HG03175 (cell line): ENCODE results near the gene DNAJC5.
"Not testable (repeated sequence)": the region's sequence is repeated elsewhere in the genome, so short reads cannot be mapped to it uniquely, and the experiment has no call there.

ENCODE experiments used
- ATAC-seq: cut with Tn5 transposase; IDR thresholded peaks from one replicate; pipeline ENCODE4 v1.9.1; 2021; ENCODE audit warnings: mild to moderate bottlenecking, moderate library complexity; ENCODE audit not compliant: unreplicated experiment

The DNAJC5 gene

DNA sequence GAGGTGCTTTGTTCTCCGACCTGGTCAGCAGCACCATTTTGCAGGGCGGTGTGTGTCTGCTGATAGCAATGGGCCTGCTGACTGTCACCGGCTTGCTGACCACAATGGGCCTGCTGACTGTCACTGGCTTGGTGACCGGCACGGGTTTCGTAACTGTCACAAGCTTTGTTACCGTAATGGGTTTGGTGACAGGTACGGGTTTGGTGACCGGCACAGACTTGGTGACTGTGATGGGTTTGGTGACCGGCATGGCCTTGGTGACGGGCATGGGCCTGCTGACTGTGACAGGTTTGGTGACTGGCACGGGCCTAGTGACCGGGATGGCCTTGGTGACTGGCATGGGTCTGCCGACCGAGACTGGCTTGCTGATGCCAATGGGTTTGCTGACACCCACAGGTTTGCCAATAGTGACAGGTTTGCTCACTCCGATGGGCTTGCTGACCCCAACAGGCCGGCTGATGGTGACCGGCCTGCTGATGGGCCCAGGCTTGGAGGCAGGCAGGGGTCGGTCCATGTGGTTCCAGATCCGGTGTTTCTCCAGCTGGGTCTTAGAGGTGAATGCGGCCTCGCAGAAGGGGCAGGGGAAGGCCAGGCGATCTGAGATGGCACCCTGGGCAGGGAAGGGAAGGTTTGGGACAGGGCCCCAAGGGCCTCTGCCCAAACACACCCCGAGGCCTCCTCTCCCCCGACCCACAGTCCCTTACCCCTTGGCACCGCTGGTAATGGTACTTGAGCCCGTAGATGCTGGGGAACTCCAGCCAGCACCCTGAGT, 71.4 kb downstream of the DNAJC5 start:
- ATAC-seq, result no peak

DNA sequence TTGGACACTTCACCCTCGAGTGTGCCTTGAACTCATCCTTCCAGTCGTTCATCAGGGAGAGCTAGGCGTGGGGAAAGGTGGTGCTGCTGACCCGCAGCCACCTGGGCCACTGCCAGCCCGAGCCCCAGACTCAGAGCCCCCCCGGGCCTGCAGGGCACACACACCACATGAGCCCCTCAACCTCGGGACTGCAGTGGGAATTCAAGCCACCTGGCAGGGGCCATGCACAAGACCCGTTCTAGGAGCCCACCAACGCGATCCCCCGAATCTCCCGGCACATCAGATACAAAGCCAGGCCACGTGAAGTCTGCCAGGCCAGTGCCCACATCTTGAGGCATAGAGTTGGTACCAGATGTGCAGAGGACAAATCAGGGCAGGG, 72.0 kb downstream of the DNAJC5 start:
- no peak for ATAC-seq

DNA sequence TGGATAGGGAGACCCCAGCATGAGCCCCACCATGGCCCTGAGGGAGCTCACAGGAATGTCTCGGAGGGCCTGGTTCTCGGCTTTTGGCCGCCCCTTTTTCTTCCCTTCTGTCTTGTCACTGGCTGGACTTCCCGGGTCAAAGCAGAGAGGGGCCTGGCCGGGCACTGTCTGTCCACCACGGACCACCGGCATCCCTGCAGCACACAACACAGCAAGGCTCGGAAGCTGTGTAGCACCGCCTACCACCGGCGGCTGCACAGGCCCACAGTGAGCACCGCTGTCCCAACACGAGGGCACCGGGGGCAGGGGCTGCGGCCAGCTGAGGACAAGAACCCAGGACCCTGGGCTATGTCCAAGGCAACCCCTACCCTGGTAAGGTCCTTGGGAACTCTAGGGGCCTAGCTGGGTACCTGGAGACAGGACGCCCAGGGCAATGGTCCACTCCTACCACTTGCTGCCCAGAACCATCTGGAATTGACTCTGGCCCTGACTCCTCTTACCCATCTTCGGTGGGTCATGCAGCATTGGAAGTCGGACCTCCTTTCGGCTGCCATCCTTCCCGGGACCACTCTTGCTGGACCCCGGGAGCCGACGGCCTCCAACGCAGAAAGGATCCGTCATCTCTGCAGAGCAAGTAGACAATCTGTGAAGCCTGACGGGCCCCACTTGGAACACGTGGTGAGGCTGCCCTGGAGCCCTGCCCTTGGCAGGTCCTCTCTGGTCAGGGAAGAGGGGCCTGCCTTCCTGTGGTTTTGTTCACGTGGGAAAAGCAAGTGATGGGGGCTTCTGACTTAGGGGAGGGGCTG, 72.6 kb downstream of the DNAJC5 start:
- no peak for ATAC-seq

DNA sequence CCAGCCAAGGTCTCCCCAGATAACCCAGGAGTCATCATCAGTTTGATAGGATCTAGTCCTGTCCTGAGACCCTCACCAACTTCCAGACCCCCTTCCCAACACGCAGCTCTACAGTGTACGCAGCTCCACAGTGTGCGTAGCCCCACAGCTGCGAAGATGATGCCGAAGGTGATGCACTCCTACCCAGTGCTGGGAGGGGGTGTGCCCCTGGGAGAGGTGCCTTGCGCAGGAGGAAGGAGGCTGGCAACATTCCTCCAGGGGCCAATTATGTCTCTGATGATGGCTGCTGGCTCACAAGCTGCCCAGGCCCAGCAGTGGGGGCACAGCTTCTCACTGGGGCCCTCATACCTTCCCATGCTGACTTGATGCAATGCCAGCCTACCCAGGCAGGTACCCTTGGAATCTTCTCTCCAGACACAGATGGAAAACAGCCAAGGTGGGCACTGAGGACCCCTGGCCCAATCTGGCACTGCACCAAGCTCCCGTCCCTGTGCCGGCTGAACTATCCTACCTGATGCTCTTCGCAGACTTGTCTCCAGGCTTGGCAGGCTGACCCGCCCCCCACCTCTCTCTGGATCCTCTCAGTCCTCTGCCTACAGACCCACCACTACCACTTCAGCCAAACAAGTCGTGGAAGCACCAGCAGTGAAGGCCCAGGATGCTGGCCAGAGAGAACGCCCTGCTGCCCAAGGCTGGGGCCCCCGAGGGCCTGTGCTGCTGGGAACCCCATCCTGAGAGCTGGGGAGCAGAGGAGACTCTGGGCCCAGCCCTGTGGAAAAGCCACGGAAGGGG, 73.4 kb downstream of the DNAJC5 start:
- ATAC-seq, result no peak

DNA sequence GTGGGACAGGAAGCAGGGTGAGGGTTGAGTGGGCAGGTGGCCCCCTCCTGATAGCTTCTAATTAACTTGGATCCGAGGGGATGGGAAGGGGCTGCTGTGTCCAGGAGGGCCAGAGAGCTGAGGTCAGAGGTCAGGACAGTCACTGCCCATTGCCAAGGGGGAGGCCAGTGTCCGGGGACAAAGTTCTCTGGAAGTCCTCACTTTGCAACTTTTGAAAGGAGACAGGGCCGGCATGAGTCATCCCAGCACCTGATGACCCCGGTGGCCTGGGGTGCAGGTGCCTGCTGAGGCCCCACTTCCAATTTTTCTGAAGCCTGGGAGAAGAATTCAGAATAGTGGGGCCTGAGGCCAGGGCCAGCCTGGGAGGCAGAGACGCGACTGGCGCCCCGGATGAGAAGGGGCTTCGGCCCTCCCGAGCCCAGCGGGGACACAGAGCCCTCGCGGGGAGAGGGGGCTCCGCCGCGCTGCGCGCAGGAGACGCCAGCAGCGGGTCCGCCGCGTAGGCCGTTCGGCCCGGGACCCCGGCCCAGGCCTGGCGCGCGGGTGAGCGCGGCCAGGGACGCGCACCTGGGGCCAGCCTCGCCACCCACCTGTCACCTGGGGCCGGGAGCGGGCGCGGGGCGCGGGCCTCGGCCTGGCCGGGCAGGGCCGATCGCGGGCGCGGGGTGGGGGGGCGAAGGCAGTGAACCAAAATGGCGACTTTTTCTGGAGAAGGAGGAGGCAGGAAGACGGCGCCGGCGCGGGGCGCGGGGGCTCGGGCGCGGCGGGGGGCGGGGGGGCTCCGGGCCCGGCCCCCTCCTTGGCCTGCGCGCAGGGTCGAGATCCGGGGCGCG, 74.2 kb downstream of the DNAJC5 start:
- ATAC-seq, result no peak

DNA sequence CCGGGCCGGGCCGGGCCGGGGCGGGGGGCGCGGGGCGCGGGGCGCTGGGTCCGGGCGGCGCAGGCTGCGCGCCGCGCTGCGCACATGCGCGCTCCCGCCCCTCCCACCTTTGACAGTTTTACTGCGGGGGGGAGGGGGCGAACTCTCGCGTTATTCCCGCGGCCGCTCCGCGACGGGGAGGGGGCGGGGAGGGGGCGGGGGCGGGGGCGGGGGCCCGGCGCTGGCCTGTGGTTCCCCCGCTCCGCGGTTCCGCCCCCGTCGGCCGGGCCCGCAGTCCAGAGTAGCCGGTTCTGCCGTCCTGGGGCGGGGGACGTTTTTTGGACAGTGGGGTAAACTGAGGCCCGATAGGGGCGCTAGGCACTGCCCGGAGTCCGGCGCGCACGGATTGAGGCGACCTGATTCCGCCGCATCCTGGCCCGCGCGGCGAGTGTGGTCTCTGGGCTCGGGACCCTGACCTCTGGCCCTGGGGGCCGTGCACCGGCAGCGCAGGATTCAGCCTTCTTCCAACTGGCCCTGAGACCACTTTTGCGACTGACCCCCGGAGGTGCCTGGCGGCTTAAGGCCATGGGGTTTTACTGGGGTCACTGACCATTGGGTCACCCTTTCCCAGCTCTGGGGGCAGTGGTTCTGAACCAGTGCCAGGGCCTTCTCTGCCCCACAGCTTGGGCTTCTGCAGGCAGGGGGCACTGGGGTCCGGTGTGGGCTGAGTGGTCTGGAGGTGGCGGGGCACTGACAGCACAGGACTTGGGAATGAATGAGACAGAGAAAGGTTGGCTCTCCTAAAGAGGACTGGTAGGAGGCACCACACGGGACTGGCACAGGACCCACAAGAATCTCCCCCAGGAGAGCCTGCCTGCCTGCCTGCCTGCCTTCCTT, 75.2 kb downstream of the DNAJC5 start, which contains the start of gene ZNF512B:
ZNF512B (minus strand) TSS at position 93 of the 876 bp plus-strand sequence. CDS start 1,980 bp downstream, outside the sequence.
- ATAC-seq, result no peak

DNA sequence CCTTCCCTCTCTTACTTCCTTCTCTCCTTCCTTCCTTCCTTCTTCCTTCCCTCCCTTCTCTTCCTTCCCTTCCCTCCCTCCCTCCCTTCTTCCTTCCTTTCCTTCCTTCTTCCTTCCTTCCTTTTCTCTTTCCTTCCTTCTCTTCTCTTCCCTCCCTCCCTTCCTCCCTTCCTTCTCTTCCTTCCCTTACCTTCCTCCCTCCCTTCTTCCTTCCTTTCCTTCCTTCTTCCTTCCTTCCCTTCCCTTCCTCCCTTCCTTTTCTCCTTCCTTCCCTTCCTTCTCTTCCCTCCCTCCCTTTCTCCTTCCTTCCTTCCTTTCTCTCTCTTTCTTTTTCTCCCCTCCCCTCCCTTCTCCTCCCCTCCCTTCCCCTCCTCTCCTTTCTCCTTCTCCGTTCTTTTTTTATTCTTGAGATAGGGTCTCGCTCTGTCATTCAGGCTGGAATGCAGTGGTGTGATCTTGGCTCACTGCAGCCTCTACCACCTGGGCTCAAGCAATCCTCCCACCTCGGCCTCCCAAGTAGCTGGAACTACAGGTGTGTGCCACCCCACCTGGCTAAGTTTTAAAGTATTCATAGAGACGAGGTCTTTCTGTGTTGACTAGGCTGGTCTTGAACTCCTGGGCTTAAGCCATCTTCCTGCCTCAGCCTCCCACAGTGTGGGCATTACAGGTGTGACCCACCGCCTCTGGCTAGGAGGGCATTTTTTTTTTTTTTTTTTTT, 75.9 kb downstream of the DNAJC5 start:
- no peak for ATAC-seq

DNA sequence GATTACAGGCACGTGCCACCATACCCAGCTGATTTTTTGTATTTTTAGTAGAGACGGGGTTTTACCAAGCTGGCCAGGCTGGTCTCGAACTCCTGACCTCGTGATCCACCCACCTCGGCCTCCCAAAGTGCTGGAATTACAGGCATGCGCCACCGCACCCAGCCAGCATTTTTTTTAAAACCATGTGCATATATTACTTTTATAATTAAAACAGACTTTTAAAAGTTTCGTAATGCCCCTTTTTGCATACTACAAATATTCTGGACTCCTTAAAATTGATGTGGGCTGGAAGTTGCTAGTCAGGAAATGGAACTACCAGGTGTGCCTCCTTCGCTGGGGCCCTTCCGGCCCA, 77.0 kb downstream of the DNAJC5 start:
- ATAC-seq, result not testable (repeated sequence)

DNA sequence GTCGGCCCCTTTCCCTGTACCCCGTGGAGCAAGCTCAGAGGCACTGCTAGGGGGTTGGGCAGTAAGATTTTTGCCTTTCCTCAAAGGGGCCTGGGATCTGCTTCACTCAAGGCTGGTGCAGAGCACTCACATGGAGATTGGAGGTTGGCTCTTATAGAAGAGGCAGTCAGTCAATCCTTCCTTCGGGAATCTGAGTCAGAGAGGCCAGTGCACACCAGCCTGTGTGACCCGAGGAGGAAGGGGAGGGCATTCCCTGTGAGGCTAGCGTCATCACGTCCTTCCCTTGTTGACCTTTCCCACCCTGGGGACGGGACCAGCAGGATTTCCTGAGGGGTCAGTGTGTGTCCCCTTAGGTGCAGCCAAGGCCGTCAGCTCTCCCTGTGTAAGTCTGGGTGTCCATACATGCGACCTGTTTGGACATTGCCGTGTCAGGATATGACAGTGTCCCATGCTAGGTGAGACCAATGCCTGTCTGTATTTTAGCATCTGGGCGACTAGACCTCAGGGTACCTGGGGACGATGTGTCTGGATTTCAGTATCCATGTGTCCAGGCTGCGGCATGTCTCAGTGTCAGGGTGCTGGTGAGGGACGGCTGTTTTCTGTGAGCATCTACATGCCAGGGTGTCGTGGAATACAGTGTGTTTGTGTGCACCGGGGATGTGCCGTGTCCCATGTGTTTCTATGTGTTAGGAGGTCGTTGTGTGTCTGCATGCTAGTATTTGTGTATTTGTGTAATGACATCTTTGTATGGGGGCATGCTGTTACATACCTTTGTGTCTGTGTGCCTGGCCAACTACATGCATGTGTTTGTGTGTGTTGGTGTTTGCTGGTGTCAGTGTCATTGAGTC, 77.6 kb downstream of the DNAJC5 start:
- no peak for ATAC-seq

DNA sequence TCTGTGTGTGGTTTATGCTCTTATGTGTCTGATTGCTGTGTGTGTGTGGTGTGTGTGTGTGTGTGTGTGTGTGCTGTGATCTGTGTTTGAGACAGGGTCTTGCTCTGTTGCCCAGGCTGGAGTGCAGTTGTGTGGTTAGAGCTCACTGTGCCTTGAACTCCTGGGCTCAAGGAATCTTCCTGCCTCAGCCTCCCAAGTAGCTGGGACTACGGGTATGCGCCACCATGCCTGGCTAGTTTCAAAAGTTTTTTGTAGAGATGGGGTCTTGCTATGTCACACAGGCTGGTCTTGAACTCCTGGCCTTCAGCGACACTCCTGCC, 78.2 kb downstream of the DNAJC5 start:
- no peak for ATAC-seq

DNA sequence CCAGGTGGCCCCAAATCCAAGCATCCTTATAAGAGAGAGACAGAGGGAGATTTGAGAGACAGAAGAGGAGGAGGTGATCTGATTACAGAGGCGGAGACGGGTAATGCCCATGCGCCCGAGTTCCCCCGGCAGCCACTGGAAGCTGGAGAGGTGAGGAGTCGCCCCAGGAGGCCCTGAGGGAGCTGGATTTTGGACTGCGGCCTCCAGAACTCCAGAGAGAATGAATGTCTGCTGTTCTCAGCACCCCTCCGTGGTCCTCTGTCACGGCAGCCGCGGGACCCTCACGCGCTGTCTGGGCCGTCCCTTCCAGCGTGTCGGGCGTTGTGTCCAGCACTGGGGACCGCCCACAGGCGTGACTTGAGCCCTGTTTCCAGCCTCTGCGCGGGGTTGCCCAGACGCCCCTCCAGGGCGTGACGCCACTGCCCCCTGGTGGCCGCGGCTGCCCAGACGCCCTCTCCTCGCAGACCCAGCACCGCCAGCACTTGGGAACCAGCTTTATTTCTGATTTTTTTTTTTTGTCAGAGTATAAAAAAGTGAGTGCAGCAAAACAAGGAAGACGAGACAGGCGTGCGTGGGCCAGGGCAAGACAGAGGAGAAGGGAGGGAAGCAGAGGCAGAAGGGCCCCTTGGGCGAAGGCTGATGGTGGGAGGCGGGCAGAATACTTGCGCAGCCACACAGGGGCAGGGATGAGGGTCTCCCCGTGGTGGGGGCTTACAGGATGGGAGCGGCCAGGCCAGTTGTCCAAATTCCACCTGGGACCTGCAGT, 78.9 kb downstream of the DNAJC5 start:
- ATAC-seq, result peak; percentile 32

DNA sequence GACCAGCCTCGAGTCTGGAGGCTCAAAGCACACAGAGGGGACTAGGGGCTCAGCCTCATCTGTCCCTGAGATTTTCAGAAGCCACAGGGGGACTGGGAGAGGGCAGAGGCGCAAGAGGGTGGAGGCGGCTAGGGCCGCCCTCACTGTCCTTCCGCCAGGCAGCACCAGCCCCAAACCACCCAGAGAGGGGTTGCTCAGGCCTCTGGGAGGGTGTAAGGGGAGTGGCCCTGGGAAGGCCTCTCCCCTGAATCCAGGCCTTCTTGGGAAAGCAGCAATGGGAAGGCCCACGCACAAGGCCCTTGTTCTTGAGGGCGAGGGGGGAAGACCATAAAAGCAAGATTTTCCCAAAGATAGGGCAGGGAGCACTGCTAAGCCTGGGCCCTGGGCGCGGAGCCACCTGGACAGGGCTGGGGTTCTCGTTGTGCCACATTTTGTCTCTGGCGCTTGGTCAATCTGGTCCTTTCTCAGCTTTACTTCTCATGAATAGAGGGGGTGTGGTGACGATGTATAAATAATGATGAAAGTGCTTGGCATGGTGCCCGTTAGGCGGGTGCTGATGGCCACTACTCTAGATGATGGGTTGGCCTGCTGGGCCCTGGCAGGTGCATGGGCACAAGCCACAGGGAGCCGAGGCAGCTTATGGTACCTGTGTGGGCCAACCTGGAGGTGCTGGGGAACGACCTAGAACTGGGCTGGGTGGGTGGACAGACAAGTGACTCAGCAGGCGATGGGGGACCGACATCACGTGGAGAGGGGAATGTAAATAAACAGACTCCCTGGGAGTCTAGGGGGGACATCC, 79.7 kb downstream of the DNAJC5 start:
- no peak for ATAC-seq

DNA sequence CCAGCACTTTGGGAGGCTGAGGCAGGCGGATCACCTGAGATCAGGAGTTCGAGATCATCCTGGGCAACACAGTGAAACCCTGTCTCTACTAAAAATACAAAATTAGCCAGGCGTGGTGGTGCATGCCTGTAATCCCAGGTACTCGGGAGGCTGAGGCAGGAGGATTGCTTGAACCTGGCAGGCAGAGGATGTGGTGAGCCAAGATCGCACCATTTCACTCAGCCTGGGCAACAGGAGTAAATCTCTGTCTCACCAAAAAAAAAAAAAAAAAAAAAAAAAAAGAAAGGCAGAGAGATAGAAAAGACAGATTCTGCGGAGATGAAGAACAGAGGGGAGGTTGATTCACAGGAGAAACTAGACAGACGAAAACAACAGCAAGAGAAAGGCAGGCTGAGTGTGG, 81.6 kb downstream of the DNAJC5 start:
- ATAC-seq, result not testable (repeated sequence)

DNA sequence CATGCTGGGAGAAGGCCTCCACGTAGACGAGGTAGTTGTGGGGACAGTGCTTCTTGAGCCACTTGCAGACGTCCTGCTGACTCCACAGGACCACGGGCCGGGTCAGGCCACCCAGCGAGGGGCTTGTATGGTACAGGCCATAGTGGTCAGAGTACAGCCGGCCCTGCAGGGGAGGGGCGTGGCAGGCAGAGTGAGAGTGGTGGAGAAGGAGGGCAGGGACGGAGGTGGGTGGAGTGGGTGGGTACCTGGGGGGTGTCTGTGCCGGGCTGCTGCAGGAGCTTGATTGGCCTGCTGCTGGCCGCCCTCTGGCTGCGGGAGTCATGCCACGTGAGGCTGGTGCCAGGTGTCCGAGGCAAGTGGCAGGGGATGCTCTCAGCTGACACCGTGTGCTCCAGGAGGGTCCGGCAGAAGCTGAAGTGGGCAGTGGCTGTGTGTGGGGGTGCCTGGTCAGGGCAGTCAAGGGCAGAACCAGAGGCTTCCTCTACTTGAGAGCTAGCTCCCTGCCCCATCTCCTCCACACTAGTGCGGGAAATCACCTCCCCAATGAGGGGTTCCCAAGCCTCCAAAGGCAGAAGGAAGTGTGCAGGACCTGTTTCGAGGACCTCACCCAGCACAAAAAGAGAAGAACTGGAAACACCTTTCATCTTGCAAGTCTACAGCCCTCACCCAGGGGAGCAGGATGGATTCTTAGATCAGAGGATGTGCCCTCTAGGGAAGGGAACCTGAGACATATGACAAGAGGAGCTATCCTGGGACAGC, 82.2 kb downstream of the DNAJC5 start:
- ATAC-seq, result no peak

DNA sequence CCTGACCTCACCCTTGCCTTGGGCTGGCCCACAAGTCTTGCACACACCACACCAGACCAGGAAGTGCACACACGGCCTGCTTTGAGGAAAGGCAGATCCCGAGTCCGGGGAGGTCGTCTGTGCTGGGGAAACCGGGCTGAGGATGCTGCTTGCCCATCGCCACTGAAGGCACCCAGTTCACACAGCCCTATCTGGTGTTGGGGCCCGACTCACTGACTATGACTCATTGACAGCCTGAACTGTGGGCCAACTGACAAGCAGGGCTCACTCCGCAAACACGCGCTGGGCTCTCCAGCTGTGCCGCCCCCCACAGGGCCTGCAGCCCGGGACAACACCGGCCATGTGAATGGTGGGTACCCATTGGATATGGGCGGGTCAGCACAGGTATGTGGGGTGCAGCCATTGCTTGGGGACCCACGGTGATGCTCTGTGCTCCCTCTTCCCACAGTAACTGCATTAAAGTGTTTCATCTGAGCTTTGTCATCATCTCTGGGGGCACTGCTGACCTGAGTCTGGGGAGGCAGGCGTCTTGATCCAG, 82.9 kb downstream of the DNAJC5 start:
- no peak for ATAC-seq
